WTC11 (cell line): ENCODE data around the gene PDLIM7. TPM values are rescaled to one million over a fixed set of nuclear protein-coding genes. Genes with fewer than 3 reads are reported as not detected.

Source experiments
- ATAC-seq: fragments of 200-7000 bp; cut with Tn5 transposase; 2 replicates; pipeline ENCODE4 v1.10.0; 2021; ENCODE audit warnings: mild to moderate bottlenecking, moderate library complexity
- CTCF ChIA-PET: fragments of 300-600 bp; sonication (Branson Sonifier 250); formaldehyde crosslinking; loops from one replicate; lab custom pipeline; 2021; ENCODE audit warnings: antibody characterized with exemption; lab: Charles Lee
- POLR2A ChIA-PET: fragments of 350-600 bp; sonication (Branson Sonifier 250); formaldehyde crosslinking; loops from one replicate; lab custom pipeline; 2021; ENCODE audit warnings: antibody characterized with exemption; lab: Charles Lee
- DNase-seq: peaks from one replicate; pipeline ENCODE4 v3.0.0; 2021; ENCODE audit warnings: low spot score
- H3K27ac Mint-ChIP-seq: 2 replicates; pipeline ENCODE4 v1.8.0; 2021; ENCODE audit warnings: mixed read lengths
- H3K27me3 Mint-ChIP-seq: 2 replicates; pipeline ENCODE4 v1.8.0; 2021; ENCODE audit warnings: low read depth, mild to moderate bottlenecking, moderate library complexity, mixed read lengths
- H3K36me3 Mint-ChIP-seq: 2 replicates; pipeline ENCODE4 v1.8.0; 2021; ENCODE audit warnings: mixed read lengths
- H3K4me1 Mint-ChIP-seq: 2 replicates; pipeline ENCODE4 v1.8.0; 2022; ENCODE audit warnings: mixed read lengths
- H3K4me3 Mint-ChIP-seq: 2 replicates; pipeline ENCODE4 v1.8.0; 2021; ENCODE audit warnings: mild to moderate bottlenecking, moderate library complexity, mixed read lengths
- H3K9me3 Mint-ChIP-seq: 2 replicates; pipeline ENCODE4 v1.8.0; 2021; ENCODE audit warnings: mixed read lengths
- HMGA2 ChIP-seq: fragments of 250-450 bp; sonication (Bioruptor Pico); IDR thresholded peaks from 2 replicates; pipeline ENCODE4 v1.4.0; 2021; ENCODE audit warnings: mild to moderate bottlenecking, moderate library complexity
- NFYB ChIP-seq: sonication (generic); formaldehyde crosslinking; conservative IDR thresholded peaks from 2 replicates; pipeline ENCODE4 v1.8.0; 2022; ENCODE audit warnings: low read depth, missing genetic modification reagents
- ZNF121 ChIP-seq: sonication (generic); formaldehyde crosslinking; IDR thresholded peaks from 2 replicates; pipeline ENCODE4 v1.8.0; 2023; ENCODE audit warnings: missing genetic modification reagents
- ZNF138 ChIP-seq: sonication (generic); formaldehyde crosslinking; conservative IDR thresholded peaks from 2 replicates; pipeline ENCODE4 v1.8.1; 2022; ENCODE audit warnings: mild to moderate bottlenecking, moderate library complexity, missing genetic modification reagents
- ZNF416 ChIP-seq: fragments of 250-450 bp; sonication (Bioruptor Pico); IDR thresholded peaks from 2 replicates; pipeline ENCODE4 v1.9.0; 2021; ENCODE audit warnings: mild to moderate bottlenecking, inconsistent platforms
- total RNA-seq: library from RNA; stranded (reverse); gene quantifications from 3 replicates; pipeline ENCODE4 v1.2.3, GENCODE V29; 2021
- TF ChIP-seq, protein P1 (sequence below): fragments of 250-450 bp; sonication (Bioruptor Pico); IDR thresholded peaks from 2 replicates; pipeline ENCODE4 v1.9.0; 2021; ENCODE audit warnings: moderate library complexity, mild to moderate bottlenecking, inconsistent platforms, borderline replicate concordance
- TF ChIP-seq, protein P2 (sequence below): fragments of 250-450 bp; sonication (Bioruptor Pico); IDR thresholded peaks from 2 replicates; pipeline ENCODE4 v1.8.0; 2021; ENCODE audit warnings: mild to moderate bottlenecking
- TF ChIP-seq, protein P3 (sequence below): sonication (generic); formaldehyde crosslinking; IDR thresholded peaks from 2 replicates; pipeline ENCODE4 v1.8.1; 2023; ENCODE audit warnings: mild to moderate bottlenecking, missing genetic modification reagents
- TF ChIP-seq, protein P4 (sequence below): sonication (generic); formaldehyde crosslinking; IDR thresholded peaks from 2 replicates; pipeline ENCODE4 v1.8.1; 2022; ENCODE audit warnings: mild to moderate bottlenecking, missing genetic modification reagents, moderate library complexity, borderline replicate concordance
- TF ChIP-seq, protein P5 (sequence below): sonication (generic); formaldehyde crosslinking; conservative IDR thresholded peaks from 2 replicates; pipeline ENCODE4 v1.8.1; 2023; ENCODE audit warnings: mild to moderate bottlenecking, low read depth, missing genetic modification reagents, moderate library complexity
- TF ChIP-seq, protein P6 (sequence below): sonication (generic); formaldehyde crosslinking; IDR thresholded peaks from 2 replicates; pipeline ENCODE4 v1.8.1; 2023; ENCODE audit warnings: mild to moderate bottlenecking, missing genetic modification reagents, borderline replicate concordance
- TF ChIP-seq, protein P7 (sequence below): sonication (generic); formaldehyde crosslinking; IDR thresholded peaks from 2 replicates; pipeline ENCODE4 v1.8.0; 2022; ENCODE audit warnings: mild to moderate bottlenecking, missing genetic modification reagents
- TF ChIP-seq, protein P8 (sequence below): sonication (generic); formaldehyde crosslinking; IDR thresholded peaks from 2 replicates; pipeline ENCODE4 v1.8.0; 2023; ENCODE audit warnings: missing genetic modification reagents, mild to moderate bottlenecking, borderline replicate concordance
- TF ChIP-seq, protein P9 (sequence below): sonication (generic); formaldehyde crosslinking; conservative IDR thresholded peaks from 2 replicates; pipeline ENCODE4 v1.8.1; 2022; ENCODE audit warnings: mild to moderate bottlenecking, missing genetic modification reagents

The PDLIM7 gene
- total RNA-seq, 1 experiment from 2014 or later = 142 TPM

DNA sequence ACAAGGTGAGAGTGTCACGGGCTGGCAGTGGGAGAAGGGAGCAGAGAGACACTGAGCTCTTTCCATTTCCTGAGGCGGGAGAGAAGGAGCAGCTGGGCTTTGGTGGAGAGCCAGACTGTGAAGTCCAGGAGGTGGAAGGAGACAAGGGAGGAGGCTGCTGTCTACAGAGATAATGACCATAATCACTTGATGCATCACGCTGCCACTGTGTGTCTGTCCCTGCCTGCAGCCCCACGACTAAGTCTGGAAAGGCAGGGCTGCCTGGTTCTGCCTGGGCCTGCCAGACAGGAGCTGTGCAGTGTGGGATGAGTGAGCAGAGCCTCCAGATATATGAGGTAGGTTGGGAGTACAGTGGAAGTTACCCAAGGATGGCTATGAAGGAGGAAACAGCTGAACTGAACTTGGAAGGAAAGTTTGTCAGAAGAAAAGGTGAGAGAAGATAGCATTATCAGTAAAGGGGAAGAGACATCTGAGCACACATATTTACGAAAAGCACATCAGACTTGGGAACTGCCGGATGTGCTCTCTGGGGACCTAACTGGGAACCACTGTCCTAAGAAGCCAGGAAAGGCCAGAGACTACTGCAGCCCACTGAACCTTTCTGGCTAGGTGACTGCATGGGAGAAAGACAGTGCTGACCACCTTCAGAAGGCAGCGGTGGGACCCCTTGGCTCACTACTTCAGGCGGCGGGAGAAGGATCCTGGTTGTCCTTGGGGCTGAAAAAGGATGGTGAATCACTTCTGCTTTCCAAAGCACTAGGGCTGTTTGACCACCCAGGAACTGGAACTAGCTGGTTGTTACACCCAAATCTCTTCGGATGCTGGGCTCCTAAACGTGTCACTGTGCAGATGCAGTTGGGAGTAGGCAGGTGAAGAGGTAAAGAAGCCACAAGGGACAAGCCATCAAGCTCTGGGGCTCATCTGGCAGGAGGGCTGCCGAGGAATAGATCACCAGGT, 32.1 kb upstream of the PDLIM7 start:
- TF ChIP-seq, protein P1, sequence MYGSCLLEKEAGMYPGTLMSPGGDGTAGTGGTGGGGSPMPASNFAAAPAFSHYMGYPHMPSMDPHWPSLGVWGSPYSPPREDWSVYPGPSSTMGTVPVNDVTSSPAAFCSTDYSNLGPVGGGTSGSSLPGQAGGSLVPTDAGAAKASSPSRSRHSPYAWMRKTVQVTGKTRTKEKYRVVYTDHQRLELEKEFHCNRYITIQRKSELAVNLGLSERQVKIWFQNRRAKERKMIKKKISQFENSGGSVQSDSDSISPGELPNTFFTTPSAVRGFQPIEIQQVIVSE = no peak
- TF ChIP-seq, protein P2, sequence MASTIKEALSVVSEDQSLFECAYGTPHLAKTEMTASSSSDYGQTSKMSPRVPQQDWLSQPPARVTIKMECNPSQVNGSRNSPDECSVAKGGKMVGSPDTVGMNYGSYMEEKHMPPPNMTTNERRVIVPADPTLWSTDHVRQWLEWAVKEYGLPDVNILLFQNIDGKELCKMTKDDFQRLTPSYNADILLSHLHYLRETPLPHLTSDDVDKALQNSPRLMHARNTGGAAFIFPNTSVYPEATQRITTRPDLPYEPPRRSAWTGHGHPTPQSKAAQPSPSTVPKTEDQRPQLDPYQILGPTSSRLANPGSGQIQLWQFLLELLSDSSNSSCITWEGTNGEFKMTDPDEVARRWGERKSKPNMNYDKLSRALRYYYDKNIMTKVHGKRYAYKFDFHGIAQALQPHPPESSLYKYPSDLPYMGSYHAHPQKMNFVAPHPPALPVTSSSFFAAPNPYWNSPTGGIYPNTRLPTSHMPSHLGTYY (CRISPR knock-in tag) = no peak
- TF ChIP-seq, protein P3, sequence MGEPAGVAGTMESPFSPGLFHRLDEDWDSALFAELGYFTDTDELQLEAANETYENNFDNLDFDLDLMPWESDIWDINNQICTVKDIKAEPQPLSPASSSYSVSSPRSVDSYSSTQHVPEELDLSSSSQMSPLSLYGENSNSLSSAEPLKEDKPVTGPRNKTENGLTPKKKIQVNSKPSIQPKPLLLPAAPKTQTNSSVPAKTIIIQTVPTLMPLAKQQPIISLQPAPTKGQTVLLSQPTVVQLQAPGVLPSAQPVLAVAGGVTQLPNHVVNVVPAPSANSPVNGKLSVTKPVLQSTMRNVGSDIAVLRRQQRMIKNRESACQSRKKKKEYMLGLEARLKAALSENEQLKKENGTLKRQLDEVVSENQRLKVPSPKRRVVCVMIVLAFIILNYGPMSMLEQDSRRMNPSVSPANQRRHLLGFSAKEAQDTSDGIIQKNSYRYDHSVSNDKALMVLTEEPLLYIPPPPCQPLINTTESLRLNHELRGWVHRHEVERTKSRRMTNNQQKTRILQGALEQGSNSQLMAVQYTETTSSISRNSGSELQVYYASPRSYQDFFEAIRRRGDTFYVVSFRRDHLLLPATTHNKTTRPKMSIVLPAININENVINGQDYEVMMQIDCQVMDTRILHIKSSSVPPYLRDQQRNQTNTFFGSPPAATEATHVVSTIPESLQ = no peak
- no peak for TF ChIP-seq NFYB
- no peak for TF ChIP-seq ZNF138 (CRISPR knock-in tag)
- TF ChIP-seq ZNF121 = no peak
- ATAC-seq (no peak), DNase-seq (no peak)
- Mint-ChIP-seq H3K4me1 (no peaks in the 10 kb centered on the region), H3K9me3 (no peaks in the 10 kb centered on the region), H3K4me3 (no peak overlapping the region), H3K36me3 (peaks cover 27% of the 10 kb centered on the region), H3K27ac (no peak overlapping the region), H3K27me3 (no peaks in the 10 kb centered on the region)
- ChIA-PET POLR2A (no interaction called here), CTCF (interaction anchor here (1.0 to 1.6 kb wide), 3 partner anchors 8 to 29 kb away, joined by 4 read pairs; partner anchors contain the start of gene DOK3)

DNA sequence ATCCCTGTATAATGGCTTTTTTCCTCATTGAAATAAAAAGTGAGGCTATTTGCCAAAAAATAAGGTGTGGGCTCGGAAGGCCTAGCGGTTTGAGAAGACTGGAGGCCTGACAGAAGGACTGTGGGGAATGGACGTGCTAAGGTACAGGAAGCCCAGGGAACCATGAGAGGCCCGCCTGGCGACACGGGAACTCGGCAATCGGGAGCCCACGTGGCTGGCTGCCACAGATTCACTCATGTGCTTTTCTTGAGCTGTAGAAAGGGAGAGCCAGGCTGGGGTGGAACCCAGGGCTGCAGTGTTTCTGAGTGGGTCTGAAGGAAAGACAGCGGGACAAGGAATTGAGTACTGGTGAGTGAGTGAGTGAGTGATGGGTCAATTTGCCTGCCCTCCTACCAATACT, 31.2 kb upstream of the PDLIM7 start:
- H3K27me3 Mint-ChIP-seq = no peaks in the 10 kb centered on the region
- peaks cover 28% of the 10 kb centered on the region for H3K36me3 Mint-ChIP-seq
- DNase-seq (no peak), ATAC-seq (no peak)
- no peak overlapping the region for H3K4me3 Mint-ChIP-seq
- H3K4me1 Mint-ChIP-seq = no peaks in the 10 kb centered on the region
- H3K9me3 Mint-ChIP-seq = no peaks in the 10 kb centered on the region
- POLR2A ChIA-PET = no interaction called here
- H3K27ac Mint-ChIP-seq = no peak overlapping the region
- CTCF ChIA-PET = interaction anchor here (1.6 kb wide), 1 partner anchor 28 kb away, joined by 4 read pairs; no protein-coding TSS in a partner anchor
- TF ChIP-seq HMGA2 (CRISPR knock-in tag) = no peak
- TF ChIP-seq, protein P4, sequence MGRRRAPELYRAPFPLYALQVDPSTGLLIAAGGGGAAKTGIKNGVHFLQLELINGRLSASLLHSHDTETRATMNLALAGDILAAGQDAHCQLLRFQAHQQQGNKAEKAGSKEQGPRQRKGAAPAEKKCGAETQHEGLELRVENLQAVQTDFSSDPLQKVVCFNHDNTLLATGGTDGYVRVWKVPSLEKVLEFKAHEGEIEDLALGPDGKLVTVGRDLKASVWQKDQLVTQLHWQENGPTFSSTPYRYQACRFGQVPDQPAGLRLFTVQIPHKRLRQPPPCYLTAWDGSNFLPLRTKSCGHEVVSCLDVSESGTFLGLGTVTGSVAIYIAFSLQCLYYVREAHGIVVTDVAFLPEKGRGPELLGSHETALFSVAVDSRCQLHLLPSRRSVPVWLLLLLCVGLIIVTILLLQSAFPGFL (CRISPR knock-in tag) = no peak
- TF ChIP-seq, protein P5, sequence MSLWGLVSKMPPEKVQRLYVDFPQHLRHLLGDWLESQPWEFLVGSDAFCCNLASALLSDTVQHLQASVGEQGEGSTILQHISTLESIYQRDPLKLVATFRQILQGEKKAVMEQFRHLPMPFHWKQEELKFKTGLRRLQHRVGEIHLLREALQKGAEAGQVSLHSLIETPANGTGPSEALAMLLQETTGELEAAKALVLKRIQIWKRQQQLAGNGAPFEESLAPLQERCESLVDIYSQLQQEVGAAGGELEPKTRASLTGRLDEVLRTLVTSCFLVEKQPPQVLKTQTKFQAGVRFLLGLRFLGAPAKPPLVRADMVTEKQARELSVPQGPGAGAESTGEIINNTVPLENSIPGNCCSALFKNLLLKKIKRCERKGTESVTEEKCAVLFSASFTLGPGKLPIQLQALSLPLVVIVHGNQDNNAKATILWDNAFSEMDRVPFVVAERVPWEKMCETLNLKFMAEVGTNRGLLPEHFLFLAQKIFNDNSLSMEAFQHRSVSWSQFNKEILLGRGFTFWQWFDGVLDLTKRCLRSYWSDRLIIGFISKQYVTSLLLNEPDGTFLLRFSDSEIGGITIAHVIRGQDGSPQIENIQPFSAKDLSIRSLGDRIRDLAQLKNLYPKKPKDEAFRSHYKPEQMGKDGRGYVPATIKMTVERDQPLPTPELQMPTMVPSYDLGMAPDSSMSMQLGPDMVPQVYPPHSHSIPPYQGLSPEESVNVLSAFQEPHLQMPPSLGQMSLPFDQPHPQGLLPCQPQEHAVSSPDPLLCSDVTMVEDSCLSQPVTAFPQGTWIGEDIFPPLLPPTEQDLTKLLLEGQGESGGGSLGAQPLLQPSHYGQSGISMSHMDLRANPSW (CRISPR knock-in tag) = no peak
- TF ChIP-seq, protein P6, sequence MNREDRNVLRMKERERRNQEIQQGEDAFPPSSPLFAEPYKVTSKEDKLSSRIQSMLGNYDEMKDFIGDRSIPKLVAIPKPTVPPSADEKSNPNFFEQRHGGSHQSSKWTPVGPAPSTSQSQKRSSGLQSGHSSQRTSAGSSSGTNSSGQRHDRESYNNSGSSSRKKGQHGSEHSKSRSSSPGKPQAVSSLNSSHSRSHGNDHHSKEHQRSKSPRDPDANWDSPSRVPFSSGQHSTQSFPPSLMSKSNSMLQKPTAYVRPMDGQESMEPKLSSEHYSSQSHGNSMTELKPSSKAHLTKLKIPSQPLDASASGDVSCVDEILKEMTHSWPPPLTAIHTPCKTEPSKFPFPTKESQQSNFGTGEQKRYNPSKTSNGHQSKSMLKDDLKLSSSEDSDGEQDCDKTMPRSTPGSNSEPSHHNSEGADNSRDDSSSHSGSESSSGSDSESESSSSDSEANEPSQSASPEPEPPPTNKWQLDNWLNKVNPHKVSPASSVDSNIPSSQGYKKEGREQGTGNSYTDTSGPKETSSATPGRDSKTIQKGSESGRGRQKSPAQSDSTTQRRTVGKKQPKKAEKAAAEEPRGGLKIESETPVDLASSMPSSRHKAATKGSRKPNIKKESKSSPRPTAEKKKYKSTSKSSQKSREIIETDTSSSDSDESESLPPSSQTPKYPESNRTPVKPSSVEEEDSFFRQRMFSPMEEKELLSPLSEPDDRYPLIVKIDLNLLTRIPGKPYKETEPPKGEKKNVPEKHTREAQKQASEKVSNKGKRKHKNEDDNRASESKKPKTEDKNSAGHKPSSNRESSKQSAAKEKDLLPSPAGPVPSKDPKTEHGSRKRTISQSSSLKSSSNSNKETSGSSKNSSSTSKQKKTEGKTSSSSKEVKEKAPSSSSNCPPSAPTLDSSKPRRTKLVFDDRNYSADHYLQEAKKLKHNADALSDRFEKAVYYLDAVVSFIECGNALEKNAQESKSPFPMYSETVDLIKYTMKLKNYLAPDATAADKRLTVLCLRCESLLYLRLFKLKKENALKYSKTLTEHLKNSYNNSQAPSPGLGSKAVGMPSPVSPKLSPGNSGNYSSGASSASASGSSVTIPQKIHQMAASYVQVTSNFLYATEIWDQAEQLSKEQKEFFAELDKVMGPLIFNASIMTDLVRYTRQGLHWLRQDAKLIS (CRISPR knock-in tag) = no peak
- TF ChIP-seq, protein P7, sequence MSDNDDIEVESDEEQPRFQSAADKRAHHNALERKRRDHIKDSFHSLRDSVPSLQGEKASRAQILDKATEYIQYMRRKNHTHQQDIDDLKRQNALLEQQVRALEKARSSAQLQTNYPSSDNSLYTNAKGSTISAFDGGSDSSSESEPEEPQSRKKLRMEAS (CRISPR knock-in tag) = no peak
- TF ChIP-seq, protein P8, sequence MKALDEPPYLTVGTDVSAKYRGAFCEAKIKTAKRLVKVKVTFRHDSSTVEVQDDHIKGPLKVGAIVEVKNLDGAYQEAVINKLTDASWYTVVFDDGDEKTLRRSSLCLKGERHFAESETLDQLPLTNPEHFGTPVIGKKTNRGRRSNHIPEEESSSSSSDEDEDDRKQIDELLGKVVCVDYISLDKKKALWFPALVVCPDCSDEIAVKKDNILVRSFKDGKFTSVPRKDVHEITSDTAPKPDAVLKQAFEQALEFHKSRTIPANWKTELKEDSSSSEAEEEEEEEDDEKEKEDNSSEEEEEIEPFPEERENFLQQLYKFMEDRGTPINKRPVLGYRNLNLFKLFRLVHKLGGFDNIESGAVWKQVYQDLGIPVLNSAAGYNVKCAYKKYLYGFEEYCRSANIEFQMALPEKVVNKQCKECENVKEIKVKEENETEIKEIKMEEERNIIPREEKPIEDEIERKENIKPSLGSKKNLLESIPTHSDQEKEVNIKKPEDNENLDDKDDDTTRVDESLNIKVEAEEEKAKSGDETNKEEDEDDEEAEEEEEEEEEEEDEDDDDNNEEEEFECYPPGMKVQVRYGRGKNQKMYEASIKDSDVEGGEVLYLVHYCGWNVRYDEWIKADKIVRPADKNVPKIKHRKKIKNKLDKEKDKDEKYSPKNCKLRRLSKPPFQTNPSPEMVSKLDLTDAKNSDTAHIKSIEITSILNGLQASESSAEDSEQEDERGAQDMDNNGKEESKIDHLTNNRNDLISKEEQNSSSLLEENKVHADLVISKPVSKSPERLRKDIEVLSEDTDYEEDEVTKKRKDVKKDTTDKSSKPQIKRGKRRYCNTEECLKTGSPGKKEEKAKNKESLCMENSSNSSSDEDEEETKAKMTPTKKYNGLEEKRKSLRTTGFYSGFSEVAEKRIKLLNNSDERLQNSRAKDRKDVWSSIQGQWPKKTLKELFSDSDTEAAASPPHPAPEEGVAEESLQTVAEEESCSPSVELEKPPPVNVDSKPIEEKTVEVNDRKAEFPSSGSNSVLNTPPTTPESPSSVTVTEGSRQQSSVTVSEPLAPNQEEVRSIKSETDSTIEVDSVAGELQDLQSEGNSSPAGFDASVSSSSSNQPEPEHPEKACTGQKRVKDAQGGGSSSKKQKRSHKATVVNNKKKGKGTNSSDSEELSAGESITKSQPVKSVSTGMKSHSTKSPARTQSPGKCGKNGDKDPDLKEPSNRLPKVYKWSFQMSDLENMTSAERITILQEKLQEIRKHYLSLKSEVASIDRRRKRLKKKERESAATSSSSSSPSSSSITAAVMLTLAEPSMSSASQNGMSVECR (CRISPR knock-in tag) = no peak
- TF ChIP-seq, protein P9, sequence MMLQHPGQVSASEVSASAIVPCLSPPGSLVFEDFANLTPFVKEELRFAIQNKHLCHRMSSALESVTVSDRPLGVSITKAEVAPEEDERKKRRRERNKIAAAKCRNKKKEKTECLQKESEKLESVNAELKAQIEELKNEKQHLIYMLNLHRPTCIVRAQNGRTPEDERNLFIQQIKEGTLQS (CRISPR knock-in tag) = no peak
- no peak for TF ChIP-seq ZNF416 (CRISPR knock-in tag)
